ENCODE data around the gene TRABD2B. TPM values are rescaled to one million over a fixed set of nuclear protein-coding genes. Genes with fewer than 3 reads are reported as not detected.

TRABD2B gene
- polyA plus RNA-seq, 5 donors: 2.8 to 4.5 (median 3.2) TPM

DNA sequence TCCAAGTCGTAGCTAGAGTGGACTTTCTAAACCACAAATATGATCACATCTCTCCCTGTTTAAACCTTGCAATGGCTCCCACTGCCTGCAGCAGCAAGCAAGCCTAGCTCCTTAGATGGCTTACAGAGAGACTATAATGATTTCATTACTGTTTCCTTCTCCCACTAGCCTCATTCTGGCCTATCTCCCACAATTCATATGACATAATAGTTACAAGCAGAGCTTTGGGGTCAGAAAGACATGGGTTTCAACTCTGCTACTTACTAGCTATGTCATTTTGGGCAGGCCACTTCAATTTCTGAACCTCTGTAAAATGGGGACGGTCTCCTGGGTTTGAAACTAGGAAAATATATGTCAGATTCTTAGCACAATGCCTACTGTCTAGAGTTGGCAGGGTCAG, 143.3 kb downstream of the TRABD2B start:
- DNase-seq: no peak

GRCh38 chr1:47853059-47853458, 144.1 kb downstream of the TRABD2B start:
- DNase-seq: no peak

GRCh38 chr1:47852006-47852718, 145.0 kb downstream of the TRABD2B start:
- DNase-seq: no peak

GRCh38 chr1:47850451-47850850, 146.7 kb downstream of the TRABD2B start:
- DNase-seq: no peak

DNA sequence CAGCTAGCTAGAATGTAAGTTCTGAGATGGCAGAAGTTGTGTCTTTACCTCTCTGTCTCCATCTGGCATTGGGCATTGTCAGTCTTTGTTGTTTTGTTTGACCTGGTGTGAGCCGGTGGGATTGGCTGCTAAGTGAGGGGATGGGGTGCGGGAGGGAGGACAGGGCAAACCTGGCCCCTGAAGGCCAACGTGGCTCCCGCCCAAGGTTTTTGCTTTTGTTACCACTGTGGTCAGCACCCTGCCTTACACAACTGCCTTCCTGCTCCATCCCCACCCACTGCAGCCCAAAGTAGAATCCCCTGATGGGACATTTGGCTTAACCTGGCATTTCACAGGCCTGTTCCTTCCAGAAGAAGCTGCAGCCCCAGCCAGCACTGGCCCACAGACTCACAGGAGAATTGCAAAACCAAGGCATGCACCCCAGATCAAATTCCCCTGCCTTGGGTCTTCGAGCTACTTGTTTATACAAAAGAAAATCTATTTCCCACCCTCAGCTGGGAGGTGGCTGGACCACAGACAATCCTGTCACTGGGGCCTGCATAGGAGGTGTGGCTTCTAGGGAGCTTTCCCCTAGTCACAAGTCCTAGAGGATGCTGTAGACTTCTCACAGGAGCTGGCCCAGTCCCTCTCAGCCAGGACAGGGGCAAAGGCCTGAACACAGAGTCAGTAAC, 147.5 kb downstream of the TRABD2B start:
- no peak for DNase-seq

- DNase-seq: no peak
Observed at GRCh38 chr1:47849005-47849521, 148.1 kb downstream of the TRABD2B start.

GRCh38 chr1:47847763-47848162, 149.4 kb downstream of the TRABD2B start:
- DNase-seq: no peak

- no peak for DNase-seq
Observed at GRCh38 chr1:47844558-47844955, 152.6 kb downstream of the TRABD2B start.

- no peak for DNase-seq
Observed at GRCh38 chr1:47843781-47844557, 153.2 kb downstream of the TRABD2B start.

- no peak for DNase-seq
Observed at GRCh38 chr1:47843059-47843458, 154.1 kb downstream of the TRABD2B start.

- DNase-seq: no peak
Observed at GRCh38 chr1:47842228-47842919, 154.8 kb downstream of the TRABD2B start.

DNA sequence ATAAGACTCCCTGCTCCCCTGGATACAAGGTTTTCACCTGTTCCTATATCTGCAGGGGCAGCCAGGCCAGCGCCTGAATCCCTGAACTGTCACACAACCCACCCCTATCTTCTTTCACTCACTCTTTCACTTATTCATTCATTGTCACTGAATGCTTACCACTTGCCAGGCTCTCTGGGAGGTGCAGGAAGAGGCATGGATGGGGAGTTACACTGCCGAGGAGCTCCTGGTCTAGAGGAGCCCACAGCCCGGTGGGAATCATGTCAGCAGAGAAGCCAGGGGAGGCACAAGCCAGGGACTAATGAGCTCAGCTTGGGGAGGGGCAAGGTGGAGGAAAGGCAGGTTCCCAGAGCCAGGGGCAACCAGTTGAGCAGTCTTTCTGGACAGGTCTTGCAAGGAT, 155.8 kb downstream of the TRABD2B start:
- DNase-seq: no peak

DNA sequence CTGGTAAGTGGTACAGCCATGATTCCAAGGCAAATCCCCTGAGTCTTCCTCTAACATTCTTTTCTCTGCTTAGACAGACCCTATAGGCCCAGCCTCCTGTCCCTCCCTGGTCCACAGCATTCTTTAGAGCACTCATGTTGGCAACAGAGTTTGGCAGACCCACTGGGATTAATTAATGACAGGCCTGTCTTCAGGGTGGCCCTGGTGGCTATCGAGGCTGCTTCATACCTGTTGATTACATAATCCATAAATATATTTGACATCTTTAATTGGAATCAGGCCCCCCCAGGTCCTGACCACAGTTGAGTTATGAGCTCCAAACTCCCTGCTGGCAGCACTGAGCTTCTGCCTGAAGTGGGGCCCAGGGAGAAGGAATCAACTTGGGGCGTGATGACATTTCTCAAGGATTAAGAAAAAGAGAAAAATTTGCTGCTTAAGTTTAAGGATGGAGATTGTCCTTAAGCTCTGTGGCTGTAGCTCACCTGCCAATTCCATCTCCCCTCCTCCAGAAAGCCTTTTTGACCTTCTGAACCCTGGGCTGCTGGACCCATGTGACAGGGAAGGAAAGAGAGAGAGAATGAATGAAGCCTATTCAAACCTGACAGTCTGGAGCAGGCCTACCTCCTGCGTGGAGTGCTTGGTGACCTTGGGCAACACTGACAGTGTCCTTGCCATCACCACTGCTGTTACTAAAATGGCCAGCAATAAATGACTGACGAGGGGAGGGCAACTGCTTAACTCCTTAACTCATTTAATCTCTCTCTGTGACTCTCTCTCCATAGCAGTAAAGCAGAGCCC, 156.6 kb downstream of the TRABD2B start:
- no peak for DNase-seq

DNA sequence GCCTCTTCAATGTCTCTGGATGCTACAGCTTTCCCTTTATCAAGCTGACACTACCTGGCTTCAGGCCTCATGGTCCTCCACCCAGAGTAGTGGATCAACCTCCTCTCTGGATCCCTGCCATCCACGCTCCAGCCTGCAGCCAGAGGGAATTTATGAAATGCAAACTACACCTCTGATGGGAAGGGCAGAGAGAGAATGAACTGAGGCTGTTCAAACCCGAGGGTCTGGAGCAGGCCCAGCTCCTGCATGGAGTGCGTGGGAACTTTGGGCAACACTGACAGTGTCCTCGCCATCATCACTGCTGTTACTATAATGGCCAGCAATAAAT, 157.8 kb downstream of the TRABD2B start:
- DNase-seq: no peak

DNA sequence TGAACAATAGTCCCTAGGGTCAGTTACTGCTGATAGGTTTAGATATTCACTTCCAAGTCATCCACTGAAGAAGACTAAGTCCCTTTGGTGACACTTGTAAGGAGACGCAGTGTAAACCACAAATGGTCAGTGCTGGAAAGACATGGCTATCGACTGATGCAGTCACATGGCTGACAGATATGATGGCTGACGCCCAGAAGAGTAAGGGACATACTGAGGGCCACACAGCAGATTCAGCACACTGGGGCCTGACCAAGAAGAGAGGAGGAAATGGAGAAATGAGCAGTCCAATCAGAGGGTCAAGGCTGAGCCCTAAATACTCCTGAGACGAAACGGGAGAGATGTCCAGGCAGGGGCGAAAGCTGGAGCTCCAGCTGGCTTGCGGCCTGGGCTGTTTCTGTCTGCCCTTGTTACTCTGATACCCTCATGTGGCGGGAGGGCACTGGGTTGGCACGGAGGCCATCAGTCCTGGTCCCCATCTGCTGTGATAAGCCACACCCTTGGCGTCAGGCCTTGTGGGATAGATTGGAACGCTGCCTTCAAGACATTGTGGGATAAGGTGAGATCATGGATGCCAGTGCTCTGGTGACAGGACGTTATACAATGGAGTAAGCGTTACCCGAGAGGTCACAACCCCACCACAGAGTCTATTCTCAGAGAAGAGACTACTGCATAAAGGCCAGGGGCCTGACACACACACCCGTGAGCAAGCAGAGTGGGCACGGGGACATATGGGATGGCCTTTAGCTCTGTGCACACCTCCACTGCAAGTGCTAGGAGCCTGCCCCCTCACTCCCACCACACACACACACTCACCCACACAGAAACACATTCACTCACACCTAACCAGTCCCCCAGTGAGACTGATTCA, 158.4 kb downstream of the TRABD2B start:
- DNase-seq: no peak

- no peak for DNase-seq
Observed at GRCh38 chr1:47837866-47838561, 159.2 kb downstream of the TRABD2B start.

GRCh38 chr1:47837056-47837830, 159.9 kb downstream of the TRABD2B start:
- DNase-seq: no peak

- DNase-seq: no peak
Observed at GRCh38 chr1:47835409-47835808, 161.8 kb downstream of the TRABD2B start.

DNA sequence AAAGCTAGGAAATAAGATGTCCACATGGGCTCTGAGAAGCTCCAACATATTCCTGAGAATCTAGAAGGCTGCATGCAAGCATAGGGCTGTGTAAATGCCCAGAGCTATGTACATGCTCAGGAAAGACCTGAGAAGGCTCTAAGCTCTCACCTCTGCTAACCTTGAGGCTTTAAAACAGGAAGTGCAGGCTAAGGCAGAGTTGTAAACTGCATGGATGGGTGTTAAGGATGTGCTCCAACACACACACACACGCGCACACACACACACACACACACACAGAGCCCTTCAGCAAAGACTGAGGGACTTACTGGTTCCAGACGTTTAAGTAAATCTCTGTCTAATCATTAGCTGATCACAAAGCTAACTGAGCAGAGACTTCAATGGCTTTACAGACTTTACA, 162.9 kb downstream of the TRABD2B start:
- DNase-seq: no peak

Measured in right lung (tissue), 5 donors.